ENCODE data around the gene GULP1.
"Not testable (repeated sequence)": the region's sequence is repeated elsewhere in the genome, so short reads cannot be mapped to it uniquely, and the experiment has no call there.

Gene GULP1

GRCh38 chr2:188293601-188294351 is 2.1 kb downstream of the GULP1 start:
- peak; percentile 11 for DNase-seq

GRCh38 chr2:188294352-188294926 is 2.8 kb downstream of the GULP1 start:
- DNase-seq = no peak

GRCh38 chr2:188295067-188295685 is 3.5 kb downstream of the GULP1 start:
- no peak for DNase-seq

- no peak for DNase-seq
Observed at GRCh38 chr2:188297978-188298377, 6.3 kb downstream of the GULP1 start.

GRCh38 chr2:188298937-188299371 is 7.3 kb downstream of the GULP1 start:
- not testable (repeated sequence) for DNase-seq

GRCh38 chr2:188303363-188304031 is 11.8 kb downstream of the GULP1 start:
- no peak for DNase-seq

GRCh38 chr2:188305271-188305670 is 13.6 kb downstream of the GULP1 start:
- no peak for DNase-seq

GRCh38 chr2:188306271-188306670 is 14.6 kb downstream of the GULP1 start:
- no peak for DNase-seq

GRCh38 chr2:188307850-188308283 is 16.2 kb downstream of the GULP1 start:
- DNase-seq = no peak

- DNase-seq = no peak
Observed at GRCh38 chr2:188308483-188308882, 16.8 kb downstream of the GULP1 start.

GRCh38 chr2:188309364-188309763 is 17.7 kb downstream of the GULP1 start:
- DNase-seq = no peak

- no peak for DNase-seq
Observed at GRCh38 chr2:188314314-188315054, 22.8 kb downstream of the GULP1 start.

- no peak for DNase-seq
Observed at GRCh38 chr2:188315750-188316149, 24.1 kb downstream of the GULP1 start.

GRCh38 chr2:188316342-188316741 is 24.7 kb downstream of the GULP1 start:
- no peak for DNase-seq

GRCh38 chr2:188316791-188317423 is 25.2 kb downstream of the GULP1 start:
- DNase-seq = no peak

- no peak for DNase-seq
Observed at GRCh38 chr2:188318161-188318749, 26.6 kb downstream of the GULP1 start.

- no peak for DNase-seq
Observed at GRCh38 chr2:188319838-188320237, 28.2 kb downstream of the GULP1 start.

GRCh38 chr2:188320861-188321260 is 29.2 kb downstream of the GULP1 start:
- no peak for DNase-seq

- no peak for DNase-seq
Observed at GRCh38 chr2:188322569-188323551, 31.2 kb downstream of the GULP1 start.

GRCh38 chr2:188324067-188324466 is 32.4 kb downstream of the GULP1 start:
- DNase-seq = no peak

- no peak for DNase-seq
Observed at GRCh38 chr2:188326290-188326668, 34.6 kb downstream of the GULP1 start.

All from NCI-H510A (cell line).